ENCODE measurements around the gene FBXO36. TPM values are rescaled to one million over a fixed set of nuclear protein-coding genes. Genes with fewer than 3 reads are reported as not detected.

The FBXO36 gene
- total RNA-seq, 1 donor from 2014 or later = 0.60 TPM

- no peak for DNase-seq (ENCODE audit: low read depth in 2 of 2)
Measured at GRCh38 chr2:229969921-229970320, 47.6 kb downstream of the FBXO36 start.

GRCh38 chr2:229970406-229970805, 48.1 kb downstream of the FBXO36 start:
- no peak for DNase-seq (ENCODE audit: low read depth in 2 of 2)

- DNase-seq (ENCODE audit: low read depth in 2 of 2) = no peak
Measured at GRCh38 chr2:229971298-229971790, 49.0 kb downstream of the FBXO36 start.

DNA sequence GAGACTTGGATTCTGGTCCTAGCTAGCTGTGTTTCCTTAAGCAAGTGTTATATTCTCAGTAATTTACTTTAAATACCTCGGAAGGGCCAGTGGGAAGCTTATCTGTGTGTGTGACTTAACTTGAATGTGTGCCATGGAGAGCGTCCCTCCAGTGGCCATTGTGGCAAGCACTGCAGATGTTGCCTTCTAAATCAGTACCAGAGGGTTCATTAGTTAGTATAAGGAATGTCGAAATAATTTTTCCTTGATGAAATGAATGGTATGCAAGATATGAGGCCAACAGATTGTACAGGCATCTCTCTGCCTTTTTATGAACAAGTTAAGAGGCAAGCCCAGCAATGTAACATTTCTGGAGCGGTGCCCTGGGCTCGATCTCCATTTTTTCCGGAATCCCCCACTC, 52.0 kb downstream of the FBXO36 start:
- DNase-seq (ENCODE audit: low read depth in 2 of 2) = peak; percentile 3 to 10

DNA sequence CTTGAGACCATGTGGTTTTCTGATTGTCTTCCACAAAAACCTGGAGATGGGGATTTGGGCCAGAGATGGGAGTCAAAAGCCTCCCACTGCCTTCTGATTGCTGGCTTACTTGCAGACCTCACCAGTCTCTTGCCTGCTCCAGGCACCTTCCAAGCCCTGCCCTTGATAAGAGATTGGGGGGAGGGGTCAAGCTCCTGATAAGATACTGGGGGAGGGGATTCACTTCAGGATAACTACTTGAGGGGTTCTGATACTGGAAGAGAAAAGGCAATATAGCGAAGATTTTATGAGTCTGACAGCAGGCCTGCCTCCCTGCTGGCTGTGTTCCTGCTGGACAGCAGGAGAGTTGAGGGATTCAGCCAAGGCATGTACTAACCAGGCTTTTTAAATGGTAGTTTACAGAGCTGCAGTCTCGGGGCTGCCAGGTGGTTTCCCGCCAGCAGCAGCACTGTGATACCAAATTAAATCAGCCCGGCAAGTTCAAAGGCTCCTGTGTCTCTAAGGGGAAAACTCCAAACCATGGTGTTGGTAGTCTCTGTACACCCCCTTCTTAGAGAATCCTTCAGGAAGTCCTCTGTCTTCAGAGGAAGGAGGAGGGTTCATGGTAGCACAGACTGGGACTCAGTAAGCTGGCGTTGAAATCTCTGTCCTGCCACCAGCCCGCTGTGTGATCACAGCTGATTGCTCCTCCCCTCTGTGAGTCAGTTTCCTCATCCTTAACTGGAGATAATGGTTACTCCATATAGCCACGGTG, 58.3 kb downstream of the FBXO36 start:
- peak; percentile 82 to 87 for DNase-seq (ENCODE audit: low read depth in 2 of 2)

- DNase-seq (ENCODE audit: low read depth in 2 of 2) = no peak
Measured at GRCh38 chr2:229993236-229993635, 70.9 kb downstream of the FBXO36 start.

DNA sequence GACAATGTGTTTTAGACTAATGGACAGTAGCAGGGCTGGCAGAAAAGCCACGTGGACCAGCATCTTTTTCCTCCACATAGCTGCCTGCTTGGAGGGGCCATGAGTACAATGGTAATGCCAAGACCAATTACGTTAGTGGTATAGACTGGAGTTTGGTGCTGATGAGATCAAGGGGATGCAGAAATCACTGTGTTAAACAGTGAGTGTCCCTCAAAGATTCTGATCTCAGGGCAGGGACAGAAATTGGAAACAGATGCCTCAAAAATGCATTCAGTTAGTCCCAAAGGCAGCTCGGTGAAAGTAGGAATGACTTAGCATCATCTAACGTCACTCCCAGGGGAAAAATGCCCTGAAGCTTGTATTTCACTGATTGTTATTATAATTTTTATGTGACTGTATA, 74.0 kb downstream of the FBXO36 start:
- DNase-seq (ENCODE audit: low read depth in 2 of 2) = no peak

DNA sequence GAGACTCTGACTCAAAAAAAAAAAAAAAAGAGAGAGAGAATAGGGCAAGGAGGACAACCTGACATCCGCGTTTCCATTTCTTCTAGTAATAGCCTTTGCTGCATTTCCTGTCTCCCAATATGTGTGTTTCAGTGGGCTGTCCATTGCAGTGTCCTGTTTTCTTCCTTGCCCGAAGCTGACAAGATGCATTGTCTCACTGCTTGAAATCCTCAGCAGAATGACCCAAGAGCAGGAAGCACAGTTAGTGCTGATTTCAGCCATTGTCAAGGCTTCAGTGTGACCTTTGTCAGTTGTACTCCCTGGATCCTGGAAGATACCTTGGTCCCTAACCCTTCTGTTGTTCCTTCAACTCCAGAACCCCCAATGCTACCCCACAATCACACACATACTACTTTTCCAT, 75.3 kb downstream of the FBXO36 start:
- no peak for DNase-seq (ENCODE audit: low read depth in 2 of 2)

GRCh38 chr2:230000118-230000841, 78.0 kb downstream of the FBXO36 start:
- DNase-seq (ENCODE audit: low read depth in 2 of 2) = no peak

DNA sequence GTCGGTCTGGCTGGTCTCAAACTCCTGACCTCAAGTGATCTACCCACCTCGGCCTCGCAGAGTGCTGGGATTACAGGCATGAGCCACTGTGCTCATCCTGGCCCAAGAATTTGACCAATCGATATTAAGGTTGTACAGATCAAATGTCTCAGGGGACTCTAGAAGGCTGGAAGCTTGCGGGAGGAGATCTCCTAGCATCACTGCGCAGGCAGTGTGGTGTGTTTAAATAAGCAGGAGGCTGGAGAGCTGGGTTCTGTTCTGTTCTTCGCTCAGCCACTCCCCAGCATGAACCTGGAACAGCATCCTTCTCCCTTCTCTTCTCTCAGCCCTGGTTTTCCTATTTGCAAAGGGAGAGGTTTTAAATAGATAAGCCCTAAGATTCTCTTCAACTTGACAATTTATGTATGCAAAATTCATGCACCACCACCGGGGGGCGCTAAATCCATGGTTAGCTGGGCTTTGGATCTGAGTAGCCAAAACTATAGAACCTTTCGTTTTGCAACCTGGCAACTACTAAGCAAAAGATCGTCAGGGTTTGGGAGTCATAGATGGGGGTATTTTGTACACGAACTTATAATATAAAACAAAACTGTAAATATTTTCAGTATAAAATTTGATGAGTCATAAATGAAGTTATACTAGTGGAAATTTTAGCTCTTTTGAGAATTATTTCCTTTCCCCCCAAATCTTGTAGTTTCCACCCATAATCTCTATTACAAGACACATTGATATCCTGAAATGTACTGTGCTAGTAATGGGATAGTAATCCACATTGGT, 85.8 kb downstream of the FBXO36 start:
- DNase-seq (ENCODE audit: low read depth in 2 of 2) = peak; percentile 74 to 83

GRCh38 chr2:230008708-230009066, 86.4 kb downstream of the FBXO36 start:
- no peak for DNase-seq (ENCODE audit: low read depth in 2 of 2)

DNA sequence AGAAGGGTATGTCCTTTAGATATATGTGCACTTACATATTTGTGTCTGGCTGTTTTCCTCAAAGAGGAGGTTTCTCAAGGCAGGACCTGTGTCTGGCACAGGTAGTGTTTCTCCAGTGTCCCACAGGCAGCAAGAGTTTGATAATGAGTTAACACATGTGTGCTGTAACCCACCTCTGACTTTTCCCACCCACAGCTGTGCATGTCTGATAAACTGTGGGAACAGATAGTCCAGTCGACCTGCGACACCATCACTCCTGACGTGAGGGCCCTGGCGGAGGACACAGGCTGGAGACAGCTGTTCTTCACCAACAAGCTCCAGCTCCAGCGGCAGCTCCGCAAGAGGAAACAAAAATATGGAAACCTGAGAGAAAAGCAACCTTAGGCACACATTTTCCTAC, 88.2 kb downstream of the FBXO36 start:
- DNase-seq (ENCODE audit: low read depth in 2 of 2) = no peak

- DNase-seq (ENCODE audit: low read depth in 2 of 2) = no peak
Measured at GRCh38 chr2:230011617-230012016, 89.3 kb downstream of the FBXO36 start.

GRCh38 chr2:230012267-230012884, 90.1 kb downstream of the FBXO36 start:
- DNase-seq (ENCODE audit: low read depth in 2 of 2) = no peak

GRCh38 chr2:230016844-230017243, 94.5 kb downstream of the FBXO36 start:
- DNase-seq (ENCODE audit: low read depth in 2 of 2) = no peak

- peak in 1 of 2 donors; percentile 50 for DNase-seq (ENCODE audit: low read depth in 2 of 2)
Measured at GRCh38 chr2:230018153-230018552, 95.8 kb downstream of the FBXO36 start.

DNA sequence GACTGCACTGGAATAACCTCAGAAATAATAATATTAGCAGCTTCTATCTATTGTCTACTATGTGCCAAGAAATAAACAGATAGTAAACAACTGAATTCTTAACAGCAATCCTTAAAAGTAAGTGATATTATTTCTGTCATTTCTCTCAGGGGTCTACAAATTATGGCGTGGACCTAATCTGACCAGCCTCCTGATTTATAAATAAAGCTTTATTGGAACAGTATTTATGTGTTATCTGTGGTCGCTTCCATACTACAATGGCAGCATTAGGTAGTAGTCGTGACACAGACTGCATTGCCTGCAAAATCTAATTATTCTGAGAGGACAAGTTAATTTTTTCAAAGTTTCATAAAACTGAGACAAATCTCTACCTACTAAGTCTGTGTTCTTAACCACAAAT, 97.4 kb downstream of the FBXO36 start:
- DNase-seq (ENCODE audit: low read depth in 2 of 2) = no peak

- DNase-seq (ENCODE audit: low read depth in 2 of 2) = no peak
Measured at GRCh38 chr2:230023313-230023712, 101.0 kb downstream of the FBXO36 start.

DNA sequence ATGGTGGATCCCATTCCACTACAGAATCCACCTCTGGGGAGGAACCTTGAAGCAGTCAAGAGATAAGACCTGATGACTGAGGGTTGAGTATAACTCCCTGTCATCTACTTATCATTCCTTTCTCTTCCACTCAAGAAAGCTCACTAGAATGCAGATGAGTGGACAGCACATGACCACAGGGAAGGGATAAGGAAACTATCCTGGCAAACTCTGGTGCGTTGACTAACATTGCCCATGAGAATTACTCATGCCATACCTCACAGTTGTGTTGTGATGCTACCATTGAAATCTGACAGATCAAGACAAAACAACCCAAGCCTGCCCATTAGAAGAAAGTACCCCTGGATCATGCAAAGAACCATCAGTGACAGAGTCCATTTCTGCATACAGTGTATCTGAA, 119.9 kb downstream of the FBXO36 start:
- DNase-seq (ENCODE audit: low read depth in 2 of 2) = no peak

DNA sequence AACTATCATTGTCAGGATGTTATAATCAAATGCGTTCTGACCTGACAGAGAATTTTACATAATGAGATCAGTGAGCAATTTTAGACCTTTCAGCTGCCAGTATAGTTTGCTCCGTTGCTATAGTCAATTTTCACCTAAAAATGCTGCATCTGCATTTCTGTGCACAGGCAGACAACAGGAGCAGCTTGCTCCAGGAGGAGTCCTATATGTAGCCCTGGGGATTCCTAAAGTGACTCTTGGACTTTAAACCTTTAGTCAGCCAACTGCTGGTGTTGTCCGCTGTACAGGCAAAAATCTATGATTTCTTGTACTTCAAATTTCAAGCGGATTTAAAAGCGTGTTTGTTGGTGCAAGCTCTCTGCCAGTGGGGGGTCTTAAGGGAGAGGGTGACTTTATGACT, 120.7 kb downstream of the FBXO36 start:
- DNase-seq (ENCODE audit: low read depth in 2 of 2) = no peak

DNA sequence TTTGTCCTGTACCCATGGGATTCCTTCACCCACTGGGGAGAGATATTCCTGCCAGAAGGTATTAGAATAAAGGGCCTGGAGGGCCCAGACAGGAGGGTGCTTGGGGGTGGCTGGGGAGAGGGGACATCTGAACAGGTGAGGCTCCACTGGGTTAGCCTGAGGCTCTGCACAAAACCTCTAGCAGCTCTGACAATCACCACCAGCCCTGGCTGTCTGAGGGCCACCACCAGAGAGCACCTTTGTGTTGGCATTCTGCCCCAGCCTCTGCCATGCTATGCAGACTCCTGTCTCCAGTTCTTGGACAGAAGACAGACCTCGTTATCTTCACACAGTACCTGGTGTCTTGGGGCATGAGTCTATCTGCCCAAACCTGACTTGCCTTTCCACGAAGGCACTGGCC, 121.2 kb downstream of the FBXO36 start:
- DNase-seq (ENCODE audit: low read depth in 2 of 2) = no peak

GRCh38 chr2:230046491-230046890, 124.2 kb downstream of the FBXO36 start:
- DNase-seq (ENCODE audit: low read depth in 2 of 2) = no peak
